Cerebellar nuclear complex (tissue), 1 donor: ENCODE measurements around the gene ATP8B3.

Experiments
- DNase-seq, 2 experiments: peaks; one replicate each; lab custom pipeline; 2025; lab: John Stamatoyannopoulos, UW

The ATP8B3 gene

DNA sequence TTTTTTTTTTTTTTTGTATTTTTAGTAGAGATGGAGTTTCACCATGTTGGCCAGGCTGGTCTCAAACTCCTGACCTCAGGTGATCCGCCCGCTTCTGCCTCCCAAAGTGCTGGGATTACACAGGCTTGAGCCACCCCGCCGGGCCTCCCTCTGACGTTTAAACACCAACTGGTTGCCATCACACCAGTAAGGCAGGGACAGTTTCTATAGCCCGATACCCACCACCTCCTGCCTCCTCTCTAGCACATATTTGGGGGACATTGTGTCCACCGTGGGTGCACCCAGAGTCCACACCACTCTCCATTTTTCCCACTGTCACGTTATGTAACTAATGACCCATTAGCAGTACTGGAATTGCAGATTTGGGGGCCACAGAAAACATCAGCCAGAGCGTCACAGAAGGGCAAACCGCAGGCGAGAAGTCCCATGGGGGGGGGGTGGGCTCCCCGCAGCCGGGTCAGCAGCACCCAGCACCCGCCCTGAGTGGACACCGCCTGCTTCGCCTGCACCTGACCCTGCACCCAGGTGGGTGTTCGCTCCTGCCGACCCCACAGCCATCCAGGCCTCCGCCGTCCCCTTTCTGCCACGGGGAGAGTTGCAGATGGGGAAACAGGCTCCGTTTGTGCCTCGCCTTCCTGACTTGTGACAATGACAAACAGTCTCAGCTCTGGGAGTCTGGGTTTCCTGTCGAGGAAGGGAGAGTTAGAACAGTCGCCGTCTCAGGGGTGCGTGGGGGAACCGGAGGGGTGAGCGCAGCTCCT is 55.2 kb downstream of the ATP8B3 start:
- DNase-seq, result no peak

DNA sequence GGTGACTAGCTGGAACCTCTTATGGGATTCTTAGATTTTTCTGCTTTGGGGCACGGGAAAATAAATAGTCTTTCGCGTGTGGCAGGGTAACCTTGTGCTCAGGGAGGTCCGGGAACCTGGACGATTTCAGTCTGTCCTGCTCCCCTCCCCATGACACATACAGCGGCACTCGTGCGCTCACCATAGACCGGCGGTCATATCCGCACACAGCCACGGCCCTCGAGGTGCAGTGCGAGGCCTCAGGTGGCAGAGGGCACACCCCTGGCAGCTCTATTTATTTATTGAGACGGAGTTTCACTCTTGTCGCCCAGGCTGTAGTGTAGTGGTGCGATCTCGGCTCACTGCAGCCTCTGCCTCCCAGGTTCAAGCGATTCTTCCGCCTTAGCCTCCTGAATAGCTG is 55.8 kb downstream of the ATP8B3 start:
- DNase-seq, result no peak

DNA sequence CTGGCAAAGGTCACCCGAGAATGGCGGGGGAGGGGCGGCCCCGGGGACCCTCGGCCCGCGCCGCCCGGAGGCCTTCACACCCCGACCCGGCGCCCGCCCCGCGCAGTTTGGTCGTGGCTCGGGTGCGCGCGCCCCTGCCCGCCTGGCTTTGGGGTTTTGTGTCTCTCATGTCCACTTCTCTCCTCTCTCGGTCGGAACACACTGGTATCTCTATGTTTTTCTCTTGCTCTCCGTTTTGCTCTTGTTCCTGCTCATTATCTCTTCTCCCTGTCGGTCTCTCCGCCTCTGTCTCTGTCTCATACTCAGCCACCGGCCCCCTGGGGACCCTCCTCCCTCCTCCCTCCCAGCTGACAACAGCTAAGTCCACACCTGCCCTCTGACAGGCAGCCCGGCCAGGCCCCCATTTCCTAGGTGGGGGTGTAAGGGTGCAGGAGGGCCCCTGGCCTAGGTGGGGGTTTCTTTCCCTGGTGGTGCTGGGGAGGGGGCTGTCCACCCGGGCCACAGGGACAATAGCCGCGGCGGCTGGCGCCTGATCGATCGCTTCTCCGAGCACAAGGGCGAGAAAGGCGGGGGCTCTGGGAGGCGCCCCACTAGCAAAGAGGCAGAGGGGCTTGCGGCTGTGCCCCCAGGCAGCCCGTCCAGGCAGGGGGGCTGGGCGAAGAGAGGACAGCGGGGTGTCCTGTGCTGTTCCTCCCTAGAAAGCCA is 56.5 kb downstream of the ATP8B3 start:
- DNase-seq, result no peak

DNA sequence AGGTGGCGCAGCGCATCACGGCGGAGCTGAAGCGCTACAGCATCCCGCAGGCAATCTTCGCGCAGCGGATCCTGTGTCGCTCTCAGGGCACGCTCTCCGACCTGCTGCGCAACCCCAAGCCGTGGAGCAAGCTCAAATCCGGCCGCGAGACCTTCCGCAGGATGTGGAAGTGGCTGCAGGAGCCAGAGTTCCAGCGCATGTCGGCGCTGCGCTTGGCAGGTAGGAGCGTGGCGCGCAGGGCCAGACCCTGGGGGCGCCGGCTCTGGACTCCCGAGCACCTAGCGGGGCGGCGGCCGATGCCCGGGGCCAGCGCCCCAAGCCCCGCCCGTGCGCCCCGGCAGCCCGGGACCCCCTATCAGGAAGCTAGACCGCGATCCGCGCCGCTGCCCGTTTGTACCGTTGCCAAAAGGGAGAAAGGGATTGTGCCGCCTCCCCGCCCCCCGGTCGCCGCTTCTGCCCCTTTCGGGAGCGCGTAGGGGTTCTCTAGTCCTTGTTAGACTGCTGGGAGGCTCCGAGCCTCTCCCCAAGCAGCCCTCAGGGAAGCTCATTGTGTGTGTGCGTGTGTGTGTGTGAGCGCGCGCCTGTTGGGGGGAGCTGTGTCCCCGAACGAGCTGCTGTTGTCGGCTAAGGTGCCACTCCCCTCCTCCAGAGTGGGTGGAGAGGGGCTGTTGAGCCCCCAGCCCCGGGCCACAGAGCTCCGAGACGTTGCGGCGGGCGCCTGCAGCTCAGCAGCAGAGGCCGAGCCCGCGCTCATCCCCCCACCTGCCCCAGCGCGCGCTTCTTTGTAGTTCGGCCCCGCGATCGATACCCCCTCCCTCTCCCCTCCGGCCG is 57.2 kb downstream of the ATP8B3 start:
- DNase-seq, result no peak

DNA sequence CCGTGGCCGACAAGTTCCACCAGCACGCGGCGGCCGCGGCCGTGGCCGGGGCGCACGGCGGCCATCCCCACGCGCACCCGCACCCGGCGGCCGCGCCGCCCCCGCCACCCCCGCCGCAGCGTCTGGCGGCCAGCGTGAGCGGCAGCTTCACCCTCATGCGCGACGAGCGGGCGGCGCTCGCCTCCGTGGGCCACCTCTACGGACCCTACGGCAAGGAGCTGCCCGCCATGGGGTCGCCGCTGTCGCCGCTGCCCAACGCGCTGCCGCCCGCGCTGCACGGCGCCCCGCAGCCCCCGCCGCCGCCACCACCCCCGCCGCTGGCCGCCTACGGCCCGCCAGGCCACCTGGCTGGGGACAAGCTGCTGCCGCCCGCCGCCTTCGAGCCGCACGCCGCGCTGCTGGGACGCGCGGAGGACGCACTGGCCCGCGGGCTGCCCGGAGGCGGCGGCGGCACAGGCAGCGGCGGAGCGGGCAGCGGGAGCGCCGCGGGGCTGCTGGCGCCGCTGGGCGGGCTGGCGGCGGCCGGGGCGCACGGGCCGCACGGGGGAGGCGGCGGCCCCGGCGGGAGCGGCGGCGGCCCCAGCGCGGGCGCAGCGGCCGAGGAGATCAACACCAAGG is 57.9 kb downstream of the ATP8B3 start:
- no peak for DNase-seq

DNA sequence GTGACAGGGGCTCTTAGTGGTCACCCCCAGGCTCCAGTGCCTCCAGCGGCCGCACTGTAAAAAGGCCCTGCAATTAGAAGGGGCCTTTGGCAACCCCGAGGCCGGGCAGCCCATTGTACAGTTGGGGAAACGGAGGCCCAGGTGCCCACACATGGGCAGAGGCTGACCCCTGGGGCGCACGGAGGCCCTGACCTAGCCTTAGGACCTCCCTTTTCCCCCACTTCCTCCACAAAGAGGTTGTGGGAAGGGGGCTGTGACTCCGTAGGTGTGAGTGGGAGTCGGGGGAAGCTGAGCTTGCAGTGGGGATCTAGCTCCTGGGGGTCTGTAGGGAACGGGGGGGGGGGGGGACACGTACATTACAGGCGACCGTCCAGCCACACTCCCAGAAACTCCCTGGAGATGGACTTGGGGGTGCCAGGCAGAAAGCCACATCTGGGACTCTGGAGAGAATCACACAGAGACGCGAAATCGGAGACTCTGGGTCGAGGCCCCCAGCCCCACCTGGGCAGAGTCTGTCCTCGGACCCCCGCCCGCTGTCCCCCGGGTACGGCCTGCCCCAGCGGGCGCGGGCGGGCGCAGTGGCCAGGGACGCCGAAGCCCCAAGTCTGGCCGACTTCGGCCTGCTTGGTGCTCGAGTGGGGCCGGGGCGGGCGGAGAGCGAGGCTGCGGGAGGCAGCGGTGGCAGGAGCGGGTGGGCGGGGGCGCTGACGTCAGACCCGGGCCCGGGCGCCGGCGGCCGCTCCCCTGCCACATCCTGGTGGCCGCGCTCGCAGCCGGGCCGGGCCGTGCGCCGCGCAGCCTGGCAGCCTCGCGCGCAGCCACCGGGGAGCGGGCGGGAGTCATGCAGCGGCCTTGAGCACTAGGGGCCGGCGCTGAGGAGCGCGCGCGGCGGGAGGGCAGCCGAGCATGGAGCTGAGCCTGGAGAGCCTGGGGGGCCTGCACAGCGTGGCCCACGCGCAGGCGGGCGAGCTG is 59.0 kb downstream of the ATP8B3 start, which contains the start of gene ONECUT3:
TSS of gene ONECUT3 (plus strand) at position 750 of the 972 bp plus-strand sequence. CDS start at position 907, 157 bp downstream.
- DNase-seq, result no peak

DNA sequence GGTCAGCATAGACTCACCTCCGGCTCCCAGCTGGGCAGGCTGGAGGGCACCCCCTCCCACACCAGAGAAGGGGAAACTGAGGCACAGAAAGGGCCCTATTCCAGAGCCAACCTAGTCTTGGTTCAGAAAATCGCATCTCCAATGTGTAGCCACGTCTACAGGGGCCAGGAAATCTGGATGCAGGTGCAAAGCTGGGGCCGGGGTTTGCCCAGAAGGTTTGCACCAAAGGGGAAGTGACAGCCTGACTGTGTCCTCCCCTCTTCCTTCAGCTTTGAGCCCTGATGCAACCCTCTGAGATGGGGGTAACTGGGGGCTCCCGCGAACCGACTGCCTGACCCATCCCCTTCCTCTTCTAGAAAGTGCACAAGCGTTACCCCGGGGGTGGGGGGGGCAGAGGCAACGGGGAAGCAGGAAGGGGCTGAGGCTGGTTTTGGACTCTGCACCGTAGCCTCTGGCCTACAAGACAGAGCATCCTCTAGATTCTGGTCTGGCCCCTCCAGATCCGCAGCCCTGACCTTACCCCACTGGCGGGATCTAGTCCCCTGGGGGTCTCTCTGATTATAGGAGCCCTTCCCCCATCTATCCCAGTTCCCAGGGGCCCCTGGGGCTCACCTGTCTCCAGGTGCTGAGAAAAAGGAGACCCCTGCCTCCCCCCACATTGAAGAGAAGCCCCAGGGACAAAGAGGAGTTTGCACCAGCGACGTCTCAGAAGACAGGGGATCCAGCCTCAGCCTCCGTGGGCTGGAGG is 59.9 kb downstream of the ATP8B3 start:
- DNase-seq, result no peak

DNA sequence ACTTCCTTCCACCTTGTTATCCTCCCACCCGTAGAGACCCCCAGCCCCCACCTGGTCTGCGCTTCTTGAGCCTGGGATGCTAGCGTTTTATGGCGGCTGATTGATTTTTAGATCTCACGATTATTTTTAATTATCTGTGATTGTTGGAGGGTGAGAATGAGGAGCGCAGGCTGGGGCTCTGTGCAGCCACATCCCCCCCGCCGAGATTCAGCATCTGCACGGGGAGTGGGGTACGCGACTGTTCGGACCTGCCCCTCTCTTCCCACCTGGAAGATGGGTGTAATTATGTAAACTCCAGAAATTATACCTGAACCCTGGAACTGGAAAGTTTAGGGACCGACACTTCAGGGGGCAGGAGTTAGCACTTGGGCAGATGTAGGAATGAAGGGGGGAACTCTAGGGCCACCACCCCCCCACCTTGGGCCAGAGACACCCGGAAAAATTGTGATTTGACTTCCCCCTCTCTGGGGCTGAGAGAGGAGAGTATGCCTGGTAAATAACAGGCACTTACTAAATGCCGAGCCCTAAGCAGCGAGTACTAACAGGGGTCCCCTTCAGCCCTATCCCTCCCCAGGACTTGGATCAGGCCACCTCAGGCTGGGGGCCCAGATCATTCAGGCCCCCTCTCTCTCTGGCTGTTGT is 60.6 kb downstream of the ATP8B3 start:
- no peak for DNase-seq

DNA sequence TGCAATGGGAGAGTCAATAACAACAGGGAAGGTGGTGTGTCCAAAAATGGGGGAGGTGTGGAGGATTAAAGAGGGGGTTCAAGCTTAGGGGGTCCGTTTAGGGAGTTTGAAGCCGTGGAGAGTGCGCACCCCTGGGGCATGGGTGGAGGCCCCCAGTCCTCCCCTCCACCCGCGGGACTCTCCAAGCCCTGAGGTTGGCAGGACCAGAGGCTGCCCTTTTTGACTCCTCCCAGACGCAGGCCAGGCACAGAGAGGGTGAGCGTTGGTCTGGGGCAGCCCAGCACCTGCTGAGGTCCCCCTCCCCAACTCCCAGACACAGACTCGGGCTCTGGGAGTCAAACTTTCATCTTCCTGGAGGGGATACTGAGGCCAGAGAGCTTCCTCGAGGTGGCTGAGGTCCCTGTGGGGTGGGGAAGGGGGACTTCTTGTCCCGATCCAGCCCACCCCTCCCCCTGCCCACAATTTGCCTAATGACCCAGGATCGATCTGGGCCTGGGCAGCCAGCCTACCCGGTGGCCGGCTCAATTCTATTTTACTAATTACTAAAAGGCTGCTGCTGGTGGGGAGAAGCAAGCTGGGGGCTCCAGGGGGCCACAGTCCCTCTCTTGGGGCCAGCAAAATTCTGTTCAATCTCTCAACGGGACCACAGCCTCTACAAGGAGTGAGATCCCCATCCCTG is 61.6 kb downstream of the ATP8B3 start:
- DNase-seq, result no peak

DNA sequence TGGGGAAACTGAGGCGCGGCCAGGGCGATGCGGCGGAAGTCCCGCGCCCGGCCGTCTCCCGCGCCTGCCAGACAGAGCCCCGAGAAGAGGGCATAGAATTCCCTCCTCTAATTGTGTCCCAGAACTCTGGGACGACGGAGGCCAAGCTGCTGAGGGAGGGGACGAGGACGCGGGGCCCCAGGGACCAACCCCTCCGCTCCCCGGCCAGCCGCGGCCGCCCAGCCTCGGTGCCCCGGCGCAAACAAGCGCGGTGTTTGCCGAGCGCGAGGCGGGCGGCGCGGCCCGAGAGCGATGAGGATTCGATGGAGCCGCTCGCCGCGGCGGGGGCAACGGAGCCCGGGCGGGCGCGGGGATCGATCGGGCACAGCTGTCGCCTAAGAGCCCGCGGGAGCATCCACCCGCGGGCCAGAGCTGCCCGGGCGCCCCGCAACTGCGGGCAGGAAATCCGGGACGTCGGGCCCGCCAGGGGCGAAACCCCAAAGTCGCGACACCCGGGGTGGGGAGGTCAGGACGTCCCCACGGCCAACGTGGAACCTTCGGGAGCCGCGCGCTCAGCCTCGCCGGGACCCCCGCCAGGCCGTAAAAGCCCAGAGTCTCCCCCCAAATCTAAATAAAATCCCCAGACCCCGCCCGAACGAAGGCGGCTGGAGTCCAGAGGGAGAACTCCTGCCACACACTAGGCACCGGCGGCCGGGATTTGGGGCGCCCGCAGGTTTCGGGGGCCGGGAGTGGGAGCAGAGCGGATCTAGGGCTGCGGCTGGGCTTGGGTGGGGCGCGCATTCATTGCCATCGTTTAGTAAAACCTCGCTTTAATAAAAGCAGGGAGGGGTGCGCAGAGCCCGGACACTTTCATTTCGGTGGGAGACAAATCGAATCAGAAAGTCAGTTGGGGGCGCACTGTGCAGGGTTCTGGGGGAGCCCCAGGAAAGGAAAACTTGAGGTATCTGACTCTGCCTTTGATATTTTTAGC is 62.4 kb downstream of the ATP8B3 start:
- DNase-seq, result no peak

DNA sequence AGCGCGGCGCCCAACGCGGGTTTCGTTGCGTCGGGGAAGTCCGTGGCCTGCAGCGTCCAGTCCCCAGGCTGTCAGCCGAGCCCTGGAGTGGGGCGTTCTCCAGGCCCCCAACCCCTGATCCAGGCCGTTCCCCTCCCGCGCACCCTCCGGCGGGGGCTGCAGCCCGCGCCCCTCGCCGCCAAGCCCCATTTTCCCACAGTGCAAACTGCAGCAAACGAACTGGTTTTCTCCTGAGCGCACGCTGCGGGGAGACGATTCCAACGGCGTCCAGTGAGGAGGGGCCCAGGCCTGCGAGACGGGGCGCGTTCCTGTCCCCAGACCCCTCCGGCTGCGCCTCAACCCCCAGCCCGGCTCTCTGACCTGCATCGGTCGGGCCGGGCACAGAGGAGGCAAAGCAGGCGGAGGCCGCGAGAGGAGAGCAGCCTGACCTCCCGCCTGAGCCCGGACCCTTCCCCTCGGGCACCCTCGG is 63.2 kb downstream of the ATP8B3 start:
- DNase-seq, result no peak

DNA sequence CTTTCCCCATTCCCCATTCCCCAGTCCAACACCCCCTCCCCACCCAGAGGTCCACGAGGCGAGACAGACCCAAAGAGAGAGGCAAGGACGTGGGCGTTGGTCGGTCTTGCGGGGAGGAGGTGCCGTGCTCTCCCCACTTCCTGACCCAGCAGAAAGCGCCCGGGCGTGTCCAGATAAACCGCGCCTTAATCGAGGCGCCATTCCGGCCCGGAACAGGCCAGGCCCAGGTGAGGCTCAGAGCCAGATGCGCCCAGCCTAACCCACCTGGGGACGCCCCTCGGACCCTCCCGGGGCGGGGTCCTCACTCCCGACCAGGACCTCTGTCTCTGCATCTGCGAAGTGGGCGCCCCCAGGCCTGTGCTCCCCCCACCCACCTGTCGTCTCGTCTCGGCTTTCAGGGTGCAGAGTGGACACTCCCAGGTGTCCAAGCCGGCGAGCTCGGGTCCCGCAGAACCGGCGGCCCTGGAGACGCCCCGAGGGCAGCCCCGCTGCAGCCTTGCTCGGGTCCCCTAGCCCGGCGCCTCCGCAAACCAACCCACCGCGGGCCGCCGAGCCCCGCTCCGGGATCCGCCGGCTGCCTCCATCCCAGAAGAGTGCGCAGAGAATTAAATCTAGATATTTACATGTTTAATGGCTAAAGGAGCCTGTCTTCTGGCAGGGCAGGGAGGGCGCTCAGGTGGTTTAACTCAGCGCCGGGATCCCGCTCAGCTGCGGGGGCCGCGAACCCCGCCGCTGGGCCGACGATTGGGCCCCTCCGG is 63.8 kb downstream of the ATP8B3 start:
- DNase-seq, result no peak

DNA sequence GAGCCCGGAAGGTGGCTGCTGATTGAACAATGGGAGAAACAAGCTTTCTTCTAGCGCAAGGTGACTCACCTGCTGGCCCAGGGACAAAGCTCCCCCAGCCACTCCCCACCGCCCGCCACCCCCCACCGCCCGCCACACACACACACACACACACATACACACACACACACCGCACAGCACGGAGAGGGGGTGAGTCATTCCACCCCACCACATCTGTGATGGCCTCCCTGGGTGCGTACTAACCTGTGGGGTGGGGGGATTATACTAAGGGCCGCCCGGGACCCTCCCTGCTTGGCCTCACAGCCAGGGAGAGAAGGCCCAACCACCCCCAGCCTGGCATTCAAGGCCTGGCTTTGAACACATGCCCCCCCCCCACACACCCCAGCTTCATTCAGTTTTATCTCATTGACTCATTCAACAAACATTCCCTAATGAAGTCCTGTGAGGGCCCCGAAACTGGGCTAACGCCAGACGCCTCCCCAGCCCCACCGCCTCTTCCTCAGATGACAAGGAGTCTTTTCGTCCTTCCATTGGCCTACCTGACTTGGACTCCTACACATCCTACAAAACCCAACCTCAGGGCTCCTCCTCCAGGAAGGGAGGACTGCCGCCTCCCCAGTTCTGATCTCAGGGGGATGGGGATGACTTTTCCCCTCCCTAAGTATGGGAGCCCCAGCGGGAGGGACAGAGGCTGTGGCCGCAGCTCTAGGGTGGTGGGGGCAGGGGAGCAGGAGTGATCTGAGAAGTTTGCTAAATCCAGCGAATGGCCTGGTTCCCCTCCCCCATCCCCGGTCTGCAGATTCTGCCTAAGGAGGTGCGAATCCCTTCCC is 64.6 kb downstream of the ATP8B3 start:
- DNase-seq, result no peak

DNA sequence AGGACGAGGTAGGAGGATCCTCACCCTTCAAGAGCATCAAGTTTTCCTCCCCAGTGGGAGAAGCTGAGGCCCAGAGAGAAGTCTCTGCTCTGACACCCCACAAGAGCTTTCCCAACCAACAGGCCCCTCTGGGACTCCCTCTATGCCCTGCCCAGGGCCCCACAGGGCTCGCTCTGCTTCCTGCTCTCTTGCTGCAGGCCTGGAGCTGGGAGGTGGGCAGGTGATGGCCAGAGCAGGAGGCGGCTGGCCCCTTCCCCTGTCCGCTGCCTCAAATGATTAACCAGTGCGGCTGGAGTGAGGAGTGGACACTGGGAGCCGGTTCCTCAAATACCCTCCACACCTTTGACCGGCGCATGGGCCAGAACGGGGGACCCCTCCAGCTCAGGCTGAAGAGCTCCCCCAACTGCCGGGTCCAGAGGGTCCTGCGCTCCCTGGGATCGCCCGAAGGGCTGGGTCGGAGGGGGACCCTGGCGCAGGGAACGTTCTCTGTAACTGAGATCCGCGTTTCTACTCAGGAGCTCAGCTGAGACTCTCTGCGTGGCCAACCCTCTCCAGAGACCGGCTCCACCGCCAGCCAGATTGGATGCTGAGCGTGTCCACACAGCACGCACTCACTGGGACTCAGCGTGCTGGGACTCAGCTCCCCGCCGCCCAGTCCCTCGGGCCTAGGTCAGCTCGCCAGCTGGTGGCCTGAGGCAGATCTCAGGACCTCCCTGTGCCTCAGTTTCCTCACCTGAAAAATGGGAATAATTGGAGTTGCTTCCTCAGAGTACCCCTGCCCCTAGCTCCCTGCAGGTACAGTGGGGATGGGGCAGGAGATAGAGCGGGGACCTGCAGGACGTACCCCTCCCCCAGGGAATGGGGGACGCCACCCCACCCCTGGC is 65.4 kb downstream of the ATP8B3 start:
- DNase-seq, result no peak

DNA sequence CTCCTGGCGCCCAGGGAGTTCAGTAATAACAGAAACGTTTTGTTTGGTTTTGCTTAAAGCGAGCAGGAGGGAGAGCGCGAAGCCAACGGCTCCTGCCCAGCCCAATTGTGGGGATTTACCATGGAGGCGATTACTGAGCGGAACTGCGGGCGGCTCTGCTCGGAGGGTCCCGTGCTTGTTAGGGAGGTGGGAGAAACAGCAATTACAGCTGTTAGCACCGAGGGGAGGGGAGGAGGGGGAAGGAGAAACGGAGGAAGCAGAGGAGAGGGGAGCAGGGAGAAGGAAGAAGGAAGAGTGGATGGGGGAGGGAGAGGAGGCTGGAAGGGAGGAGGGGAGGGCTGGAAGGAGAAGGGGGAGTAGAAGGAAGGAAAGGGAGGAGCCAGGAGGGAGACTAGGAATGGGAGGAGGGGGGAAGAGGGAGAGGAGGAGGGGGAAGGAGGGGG is 66.5 kb downstream of the ATP8B3 start:
- DNase-seq, result no peak
